ENCODE measurements around the gene RFLNA.

Gene RFLNA

DNA sequence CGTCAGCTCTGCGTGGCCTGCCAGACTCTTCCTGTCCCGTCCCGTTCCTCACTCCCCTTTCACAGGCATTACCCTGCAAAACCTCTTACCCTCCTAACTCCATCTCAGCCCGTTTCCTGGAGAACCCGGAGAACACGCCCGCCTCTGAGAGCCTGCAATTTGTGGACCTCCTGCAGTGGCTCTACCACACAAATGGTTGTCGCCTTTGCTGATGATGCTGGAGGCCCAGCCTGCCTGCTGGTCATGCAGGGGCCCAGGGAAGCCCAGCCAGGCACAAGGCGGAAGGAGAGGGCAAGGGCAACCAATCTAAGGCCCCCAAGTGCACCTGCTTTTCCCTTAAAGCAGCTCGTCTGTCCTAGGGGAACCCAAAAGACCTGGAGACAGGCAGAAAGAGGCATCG lies 22.5 kb downstream of the RFLNA start:
- H2BK15ac ChIP-seq (ENCODE audit: low read depth, poor library complexity, severe bottlenecking): no peak overlapping the region
- H2BK12ac ChIP-seq (ENCODE audit: low read length in 2 of 2): no peak overlapping the region
- no peak overlapping the region for H3K4ac ChIP-seq (ENCODE audit: low read depth in 1 of 2, low read length in 2 of 2)
- H3K27ac ChIP-seq (ENCODE audit: low read length, poor library complexity, severe bottlenecking): no peak overlapping the region
- H2AK5ac ChIP-seq (ENCODE audit: low read length, severe bottlenecking): no peak overlapping the region
- H3K79me1 ChIP-seq (replicated peaks; ENCODE audit: low read length, poor library complexity, severe bottlenecking): no peaks in the 10 kb centered on the region
- H3K4me3 ChIP-seq (ENCODE audit: insufficient read depth in 1 of 2, low read depth in 1 of 2, low read length in 2 of 2): no peak overlapping the region
- H3K27me3 ChIP-seq (ENCODE audit: control insufficient read depth in 1 of 2, insufficient read depth in 1 of 2, low read length in 2 of 2): peaks cover 38 to 66% of the 10 kb centered on the region in 2 experiments
- no peak overlapping the region for H2BK120ac ChIP-seq (ENCODE audit: low read depth, low read length)
- no peak overlapping the region for H2AFZ ChIP-seq (ENCODE audit: low read depth, low read length)
- no peaks in the 10 kb centered on the region for H3K9me3 ChIP-seq (ENCODE audit: control insufficient read depth, low read length)
- H3K18ac ChIP-seq (ENCODE audit: low read depth in 1 of 2, low read length in 2 of 2): no peak overlapping the region
- H3K4me2 ChIP-seq (ENCODE audit: low read length, poor library complexity, severe bottlenecking): no peak overlapping the region
- H2BK5ac ChIP-seq (ENCODE audit: low read depth, low read length, poor library complexity, severe bottlenecking): no peak overlapping the region
- no peak overlapping the region for H4K91ac ChIP-seq (ENCODE audit: low read length)
- H4K8ac ChIP-seq (ENCODE audit: low read length): no peak overlapping the region
- WGBS: 67% methylated on average over 12 of the region's 12 CpGs
- no peak for DNase-seq
- H3K9ac ChIP-seq (ENCODE audit: low read length): no peak overlapping the region
- H3K23ac ChIP-seq (ENCODE audit: low read length in 2 of 2): no peak overlapping the region
- peaks cover 1 to 5% of the 10 kb centered on the region in 2 experiments for H3K36me3 ChIP-seq (ENCODE audit: control insufficient read depth in 1 of 2, insufficient read depth in 2 of 2, low read depth in 1 of 2, low read length in 2 of 2)
- no peak overlapping the region for H3K14ac ChIP-seq (ENCODE audit: low read length in 2 of 2)
- H3K4me1 ChIP-seq (ENCODE audit: control insufficient read depth, insufficient read depth, low read depth, low read length): peaks cover 3% of the 10 kb centered on the region

DNA sequence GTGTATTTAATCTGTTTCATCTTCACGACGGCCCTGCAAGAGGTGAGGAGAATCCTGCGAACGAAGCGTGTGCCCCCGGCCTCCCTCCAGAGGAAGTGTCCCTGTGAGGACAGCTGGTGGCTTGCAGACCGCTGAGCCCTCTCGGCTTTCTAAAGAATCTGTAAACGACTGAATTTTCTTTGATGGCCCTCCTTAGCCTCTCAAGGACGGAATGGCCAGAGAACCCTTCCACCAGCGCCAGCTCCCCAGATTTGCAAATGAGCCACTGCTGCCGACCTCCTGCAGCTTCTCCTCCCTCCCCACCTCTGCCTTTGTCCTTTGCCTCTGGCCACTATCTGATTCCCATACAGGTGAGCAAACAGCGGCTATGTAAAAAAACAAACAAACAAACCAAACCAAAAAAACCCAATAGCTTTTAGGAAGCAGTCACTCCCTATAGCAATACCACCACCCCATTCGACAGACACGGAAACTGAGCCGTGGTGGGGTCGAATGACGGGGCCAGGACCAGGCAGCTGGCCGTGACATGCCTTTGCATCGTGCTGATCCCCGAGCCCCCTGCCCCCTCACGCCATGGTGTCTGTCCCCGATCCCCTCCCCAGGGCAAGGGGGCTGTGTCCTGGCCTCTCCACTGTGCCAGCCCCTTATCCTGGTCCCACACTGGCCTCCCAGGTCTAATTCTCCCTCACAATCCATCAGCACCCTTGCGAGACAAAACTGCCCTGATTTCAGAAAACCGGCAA lies 23.6 kb downstream of the RFLNA start:
- Histone ChIP-seq H3K14ac (ENCODE audit: low read length in 2 of 2) (no peak overlapping the region), H3K18ac (ENCODE audit: low read depth in 1 of 2, low read length in 2 of 2) (no peak overlapping the region), H3K36me3 (ENCODE audit: control insufficient read depth in 1 of 2, insufficient read depth in 2 of 2, low read depth in 1 of 2, low read length in 2 of 2) (peaks cover 10 to 11% of the 10 kb centered on the region in 2 experiments), H2AK5ac (ENCODE audit: low read length, severe bottlenecking) (no peak overlapping the region), H3K9me3 (ENCODE audit: control insufficient read depth, low read length) (peaks cover 3% of the 10 kb centered on the region), H4K8ac (ENCODE audit: low read length) (no peak overlapping the region), H3K23ac (ENCODE audit: low read length in 2 of 2) (no peak overlapping the region), H2AFZ (ENCODE audit: low read depth, low read length) (no peak overlapping the region), H3K4ac (ENCODE audit: low read depth in 1 of 2, low read length in 2 of 2) (no peak overlapping the region), H3K27me3 (ENCODE audit: control insufficient read depth in 1 of 2, insufficient read depth in 1 of 2, low read length in 2 of 2) (peaks cover 38 to 57% of the 10 kb centered on the region in 2 experiments), H2BK5ac (ENCODE audit: low read depth, low read length, poor library complexity, severe bottlenecking) (no peak overlapping the region), H3K4me3 (ENCODE audit: insufficient read depth in 1 of 2, low read depth in 1 of 2, low read length in 2 of 2) (no peak overlapping the region), H2BK15ac (ENCODE audit: low read depth, poor library complexity, severe bottlenecking) (no peak overlapping the region), H3K79me1 (replicated peaks; ENCODE audit: low read length, poor library complexity, severe bottlenecking) (no peaks in the 10 kb centered on the region), H2BK120ac (ENCODE audit: low read depth, low read length) (no peak overlapping the region), H3K9ac (ENCODE audit: low read length) (no peak overlapping the region), H3K4me1 (ENCODE audit: control insufficient read depth, insufficient read depth, low read depth, low read length) (peaks cover 3% of the 10 kb centered on the region), H3K4me2 (ENCODE audit: low read length, poor library complexity, severe bottlenecking) (no peak overlapping the region), H4K91ac (ENCODE audit: low read length) (no peak overlapping the region), H3K27ac (ENCODE audit: low read length, poor library complexity, severe bottlenecking) (no peak overlapping the region), H2BK12ac (ENCODE audit: low read length in 2 of 2) (no peak overlapping the region)
- 39% methylated on average over 25 of the region's 25 CpGs for WGBS
- DNase-seq: no peak

DNA sequence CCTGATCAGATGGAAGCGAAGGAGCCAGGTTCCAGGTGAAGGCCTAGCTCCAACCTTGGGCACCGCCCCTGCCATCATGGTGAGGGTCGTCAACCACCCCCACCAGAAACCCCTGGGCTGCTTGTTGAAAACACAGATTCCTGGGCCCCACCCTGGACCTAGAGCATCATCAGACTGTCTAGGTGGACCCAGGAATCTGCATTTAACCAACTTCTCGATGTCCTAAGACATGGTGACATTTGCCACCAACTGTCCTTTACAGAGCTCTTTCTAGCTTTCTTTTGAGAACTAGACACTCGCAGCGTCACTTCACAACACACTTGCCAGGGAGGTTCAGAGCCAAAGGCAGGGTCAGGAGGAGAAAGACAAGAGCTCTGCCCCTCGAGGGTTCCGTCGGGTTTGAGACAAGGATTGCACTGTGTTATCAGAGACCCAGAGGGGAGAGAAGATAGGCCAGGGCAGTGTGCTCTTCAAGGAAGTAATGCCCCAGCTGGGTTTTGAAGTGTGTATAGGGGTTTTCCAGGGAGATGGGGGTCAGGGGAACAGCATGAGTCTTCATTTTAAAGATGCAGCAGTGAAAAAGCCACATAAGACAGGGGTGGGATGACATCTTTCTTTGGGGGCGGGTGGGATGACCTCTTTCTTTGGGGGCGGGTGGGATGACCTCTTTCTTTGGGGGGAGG lies 24.6 kb downstream of the RFLNA start:
- Histone ChIP-seq H4K91ac (ENCODE audit: low read length) (no peak overlapping the region), H2AFZ (ENCODE audit: low read depth, low read length) (no peak overlapping the region), H3K9me3 (ENCODE audit: control insufficient read depth, low read length) (peaks cover 13% of the 10 kb centered on the region), H3K18ac (ENCODE audit: low read depth in 1 of 2, low read length in 2 of 2) (no peak overlapping the region), H3K14ac (ENCODE audit: low read length in 2 of 2) (no peak overlapping the region), H3K27ac (ENCODE audit: low read length, poor library complexity, severe bottlenecking) (no peak overlapping the region), H2AK5ac (ENCODE audit: low read length, severe bottlenecking) (no peak overlapping the region), H3K4me1 (ENCODE audit: control insufficient read depth, insufficient read depth, low read depth, low read length) (peaks cover 3% of the 10 kb centered on the region), H3K9ac (ENCODE audit: low read length) (no peak overlapping the region), H3K79me1 (replicated peaks; ENCODE audit: low read length, poor library complexity, severe bottlenecking) (no peaks in the 10 kb centered on the region), H3K4me2 (ENCODE audit: low read length, poor library complexity, severe bottlenecking) (no peak overlapping the region), H4K8ac (ENCODE audit: low read length) (no peak overlapping the region), H3K4ac (ENCODE audit: low read depth in 1 of 2, low read length in 2 of 2) (no peak overlapping the region), H3K36me3 (ENCODE audit: control insufficient read depth in 1 of 2, insufficient read depth in 2 of 2, low read depth in 1 of 2, low read length in 2 of 2) (peaks cover 21 to 22% of the 10 kb centered on the region in 2 experiments), H3K23ac (ENCODE audit: low read length in 2 of 2) (no peak overlapping the region), H2BK120ac (ENCODE audit: low read depth, low read length) (no peak overlapping the region), H2BK12ac (ENCODE audit: low read length in 2 of 2) (no peak overlapping the region), H3K4me3 (ENCODE audit: insufficient read depth in 1 of 2, low read depth in 1 of 2, low read length in 2 of 2) (no peak overlapping the region), H3K27me3 (ENCODE audit: control insufficient read depth in 1 of 2, insufficient read depth in 1 of 2, low read length in 2 of 2) (peaks cover 38 to 48% of the 10 kb centered on the region in 2 experiments), H2BK15ac (ENCODE audit: low read depth, poor library complexity, severe bottlenecking) (no peak overlapping the region), H2BK5ac (ENCODE audit: low read depth, low read length, poor library complexity, severe bottlenecking) (no peak overlapping the region)
- no peak for DNase-seq
- 93% methylated on average over 11 of the region's 11 CpGs for WGBS

DNA sequence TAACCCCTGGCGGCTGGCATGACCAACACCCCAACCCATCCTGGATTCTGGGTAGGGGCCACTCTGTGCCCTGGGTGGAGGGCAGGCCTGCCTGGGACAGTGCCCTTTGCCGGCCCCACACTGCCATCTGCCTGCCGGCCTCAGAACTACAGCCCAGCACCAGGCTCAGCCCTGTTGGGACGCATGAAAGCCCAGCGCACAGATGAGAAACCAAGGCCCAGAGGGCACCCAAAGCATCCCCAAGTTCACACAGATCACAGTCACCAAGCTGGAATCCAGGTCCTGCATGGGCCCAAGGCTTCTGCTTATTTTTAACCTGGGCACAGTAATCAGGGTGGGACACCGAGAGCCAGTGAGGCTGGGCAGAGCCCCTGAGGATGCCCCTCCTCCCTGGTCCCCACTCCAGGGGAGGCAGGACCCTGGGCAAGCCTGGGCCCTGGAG lies 26.2 kb downstream of the RFLNA start:
- DNase-seq: peak; percentile 62
- H3K9me3 ChIP-seq (ENCODE audit: control insufficient read depth, low read length): peaks cover 13% of the 10 kb centered on the region
- H3K27ac ChIP-seq (ENCODE audit: low read length, poor library complexity, severe bottlenecking): no peak overlapping the region
- H3K4me3 ChIP-seq (ENCODE audit: insufficient read depth in 1 of 2, low read depth in 1 of 2, low read length in 2 of 2): no peak overlapping the region
- H3K4me1 ChIP-seq (ENCODE audit: control insufficient read depth, insufficient read depth, low read depth, low read length): peaks cover 3% of the 10 kb centered on the region
- no peaks in the 10 kb centered on the region for H3K79me1 ChIP-seq (replicated peaks; ENCODE audit: low read length, poor library complexity, severe bottlenecking)
- H3K14ac ChIP-seq (ENCODE audit: low read length in 2 of 2): no peak overlapping the region
- 45% methylated on average over 6 of the region's 6 CpGs for WGBS
- no peak overlapping the region for H3K18ac ChIP-seq (ENCODE audit: low read depth in 1 of 2, low read length in 2 of 2)
- no peak overlapping the region for H3K4ac ChIP-seq (ENCODE audit: low read depth in 1 of 2, low read length in 2 of 2)
- H2BK15ac ChIP-seq (ENCODE audit: low read depth, poor library complexity, severe bottlenecking): no peak overlapping the region
- no peak overlapping the region for H4K91ac ChIP-seq (ENCODE audit: low read length)
- H2BK5ac ChIP-seq (ENCODE audit: low read depth, low read length, poor library complexity, severe bottlenecking): no peak overlapping the region
- no peak overlapping the region for H3K9ac ChIP-seq (ENCODE audit: low read length)
- no peak overlapping the region for H3K4me2 ChIP-seq (ENCODE audit: low read length, poor library complexity, severe bottlenecking)
- no peak overlapping the region for H2AK5ac ChIP-seq (ENCODE audit: low read length, severe bottlenecking)
- no peak overlapping the region for H3K23ac ChIP-seq (ENCODE audit: low read length in 2 of 2)
- H2BK12ac ChIP-seq (ENCODE audit: low read length in 2 of 2): no peak overlapping the region
- no peak overlapping the region for H4K8ac ChIP-seq (ENCODE audit: low read length)
- H3K36me3 ChIP-seq (ENCODE audit: control insufficient read depth in 1 of 2, insufficient read depth in 2 of 2, low read depth in 1 of 2, low read length in 2 of 2): peaks cover 31 to 38% of the 10 kb centered on the region in 2 experiments
- no peak overlapping the region for H2BK120ac ChIP-seq (ENCODE audit: low read depth, low read length)
- H2AFZ ChIP-seq (ENCODE audit: low read depth, low read length): no peak overlapping the region
- H3K27me3 ChIP-seq (ENCODE audit: control insufficient read depth in 1 of 2, insufficient read depth in 1 of 2, low read length in 2 of 2): peaks cover 25 to 34% of the 10 kb centered on the region in 2 experiments

Measured in mesenchymal stem cell (in vitro differentiated cells and primary cell).